HepG2 (cell line): ENCODE results near the gene UBE2H. TPM values are rescaled to one million over a fixed set of nuclear protein-coding genes. Genes with fewer than 3 reads are reported as not detected.
A peak's percentile ranks its signal among the peaks of the same experiment; 100 is the strongest.
"Not testable (repeated sequence)": the region's sequence is repeated elsewhere in the genome, so short reads cannot be mapped to it uniquely, and the experiment has no call there.

Source experiments
- ATAC-seq: fragments of 200-7000 bp; cut with Tn5 transposase; 3 replicates; pipeline ENCODE4 v1.9.1; 2020; ENCODE audit warnings: mild to moderate bottlenecking, moderate library complexity
- BruUV-seq: library from RNA; stranded (reverse); fragments of 400-500 nt; replicated peaks from 2 replicates; lab custom pipeline; 2021; lab: Mats Ljungman, UMichigan
- CTCF ChIA-PET: fragments of 300-600 bp; formaldehyde crosslinking; extraction: SDS; loops from one replicate; lab custom pipeline; 2021; ENCODE audit warnings: low total read pairs, inconsistent platforms, low intra/inter-chr PET ratio; lab: Yijun Ruan, JAX
- POLR2A ChIA-PET: fragments of 350-600 bp; sonication (Branson Sonifier 250); formaldehyde crosslinking; loops from one replicate; lab custom pipeline; 2020; ENCODE audit warnings: antibody characterized with exemption, inconsistent platforms; lab: Yijun Ruan, JAX
- DNase-seq: peaks from one replicate; pipeline ENCODE4 v3.0.0-alpha.2; 2015; ENCODE audit warnings: low spot score
- FAIRE-seq: peaks from 3 replicates; lab custom pipeline; 2011; peaks lifted over from hg19 to GRCh38; lab: Jason Lieb, UNC
- H2AFZ ChIP-seq: one replicate; pipeline ENCODE4 v1.6.1; 2011; ENCODE audit warnings: low read length, inconsistent platforms
- H3K27ac ChIP-seq: fragments of 300-600 bp; 3 replicates; pipeline ENCODE4 v1.8.0; 2011; ENCODE audit warnings: mixed run types, mild to moderate bottlenecking, mixed read lengths, low read length, inconsistent platforms; ENCODE audit not compliant: insufficient read depth; ENCODE audit errors: extremely low read length
- H3K27me3 ChIP-seq, 2 experiments: fragments of 200-600 bp in 1 of 2; 2 replicates in 1 of 2; 3 replicates in 1 of 2; pipeline versions ENCODE4 v1.6.0 to v1.8.0; 2011; ENCODE audit warnings: low read length in 2 of 2, mild to moderate bottlenecking in 2 of 2, moderate library complexity in 2 of 2, inconsistent platforms in 1 of 2; ENCODE audit not compliant: insufficient read depth in 2 of 2, control insufficient read depth in 1 of 2
- H3K36me3 ChIP-seq, 2 experiments: fragments of 200-600 bp in 1 of 2; replicated peaks in 1 of 2; 2 replicates in 1 of 2; 3 replicates in 1 of 2; pipeline versions ENCODE4 v1.5.1 to v1.8.0; 2011; ENCODE audit warnings: low read length in 2 of 2, inconsistent platforms in 1 of 2; ENCODE audit not compliant: insufficient read depth in 2 of 2, control insufficient read depth in 1 of 2
- H3K4me1 ChIP-seq: 2 replicates; pipeline ENCODE4 v1.5.1; 2012; ENCODE audit warnings: low read length, inconsistent platforms; ENCODE audit not compliant: insufficient read depth
- H3K4me2 ChIP-seq: 2 replicates; pipeline ENCODE4 v1.6.0; 2011; ENCODE audit warnings: low read depth, low read length, inconsistent platforms
- H3K4me3 ChIP-seq, 3 experiments: fragments of 200-600 bp in 1 of 3; sonication (generic), shearing (Covaris generic) in 1 of 3; replicated peaks in 1 of 3; 2 replicates each; pipeline ENCODE4 v1.5.1; 2011 to 2016; ENCODE audit warnings: low read length in 3 of 3, inconsistent platforms in 2 of 3, low read depth in 2 of 3, mild to moderate bottlenecking in 2 of 3, control low read depth in 1 of 3, mixed read lengths in 1 of 3; ENCODE audit not compliant: insufficient read depth in 1 of 3
- H3K79me2 ChIP-seq: one replicate; pipeline ENCODE4 v1.6.1; 2011; ENCODE audit warnings: low read length, inconsistent platforms; ENCODE audit not compliant: insufficient read depth
- H3K9ac ChIP-seq: 2 replicates; pipeline ENCODE4 v1.6.0; 2011; ENCODE audit warnings: mild to moderate bottlenecking, low read depth, low read length, inconsistent platforms; ENCODE audit not compliant: insufficient read depth
- H3K9me3 ChIP-seq: 2 replicates; pipeline ENCODE4 v1.5.1; 2012; ENCODE audit warnings: mild to moderate bottlenecking, low read length
- H4K20me1 ChIP-seq: 2 replicates; pipeline ENCODE4 v1.6.0; 2011; ENCODE audit warnings: inconsistent platforms, mild to moderate bottlenecking, low read length, moderate library complexity; ENCODE audit not compliant: insufficient read depth
- AKAP8 ChIP-seq: sonication (generic); formaldehyde crosslinking; IDR thresholded peaks from 2 replicates; pipeline ENCODE4 v1.5.1; 2020; ENCODE audit warnings: mild to moderate bottlenecking, missing genetic modification reagents
- ARNT2 ChIP-seq: sonication (generic); formaldehyde crosslinking; IDR thresholded peaks from 2 replicates; pipeline ENCODE4 v1.8.0; 2022; ENCODE audit warnings: mild to moderate bottlenecking, low read depth, missing genetic modification reagents, moderate library complexity
- ASH2L ChIP-seq: fragments of 300-600, 200-600 bp; sonication (generic); IDR thresholded peaks from 2 replicates; pipeline ENCODE4 v1.7.0; 2017; ENCODE audit warnings: low read depth, mild to moderate bottlenecking, moderate library complexity, mixed read lengths, low read length; ENCODE audit not compliant: insufficient read length
- BATF2 ChIP-seq: sonication (generic); formaldehyde crosslinking; IDR thresholded peaks from 2 replicates; pipeline ENCODE4 v1.8.0; 2022; ENCODE audit warnings: mild to moderate bottlenecking, missing genetic modification reagents, moderate library complexity
- BCL3 ChIP-seq: sonication (generic); formaldehyde crosslinking; IDR thresholded peaks from 2 replicates; pipeline ENCODE4 v1.5.1; 2020; ENCODE audit warnings: mild to moderate bottlenecking, missing genetic modification reagents, moderate library complexity
- BCL6 ChIP-seq: IDR thresholded peaks from 2 replicates; pipeline ENCODE4 v1.6.1; 2016; ENCODE audit warnings: missing genetic modification reagents, missing compliant biosample characterization
- CREB1 ChIP-seq, 2 experiments: fragments of 450-650 bp in 1 of 2; IDR thresholded peaks; 2 replicates each; pipeline ENCODE4 v1.6.1; 2016 to 2017; ENCODE audit warnings: control low read depth in 1 of 2, mild to moderate bottlenecking in 1 of 2, missing compliant biosample characterization in 1 of 2, missing genetic modification characterization in 1 of 2
- KLF13 ChIP-seq: sonication (generic); formaldehyde crosslinking; IDR thresholded peaks from 2 replicates; pipeline ENCODE4 v1.4.0; 2020; ENCODE audit warnings: mild to moderate bottlenecking, missing genetic modification reagents
- LCORL ChIP-seq, 2 experiments: fragments of 450-650 bp in 1 of 2; sonication (generic) in 1 of 2; formaldehyde crosslinking in 1 of 2; IDR thresholded peaks; 2 replicates each; pipeline versions ENCODE4 v1.5.0 to v1.6.1; 2017 to 2020; ENCODE audit warnings: antibody characterized with exemption in 1 of 2, missing genetic modification reagents in 1 of 2
- RAD21 ChIP-seq: fragments of 450-650 bp; formaldehyde crosslinking; IDR thresholded peaks from 2 replicates; pipeline ENCODE4 v1.5.0; 2020; ENCODE audit warnings: mild to moderate bottlenecking
- RORA ChIP-seq: sonication (generic); formaldehyde crosslinking; IDR thresholded peaks from 2 replicates; pipeline ENCODE4 v1.5.0; 2020; ENCODE audit warnings: mild to moderate bottlenecking, missing genetic modification reagents, moderate library complexity
- SALL2 ChIP-seq: sonication (generic); formaldehyde crosslinking; IDR thresholded peaks from 2 replicates; pipeline ENCODE4 v1.8.1; 2023; ENCODE audit warnings: mild to moderate bottlenecking, missing genetic modification reagents, inconsistent platforms
- SNAPC5 ChIP-seq: sonication (generic); formaldehyde crosslinking; IDR thresholded peaks from 2 replicates; pipeline ENCODE4 v1.8.1; 2023; ENCODE audit warnings: mild to moderate bottlenecking, missing genetic modification reagents, borderline replicate concordance
- ZFP36L2 ChIP-seq: sonication (generic); formaldehyde crosslinking; IDR thresholded peaks from 2 replicates; pipeline ENCODE4 v1.4.0; 2020; ENCODE audit warnings: missing genetic modification reagents
- ZNF441 ChIP-seq: sonication (generic); formaldehyde crosslinking; IDR thresholded peaks from 2 replicates; pipeline ENCODE4 v1.7.0; 2021; ENCODE audit warnings: missing genetic modification reagents, borderline replicate concordance
- ZNF446 ChIP-seq: sonication (generic); formaldehyde crosslinking; IDR thresholded peaks from 2 replicates; pipeline ENCODE4 v1.5.0; 2020; ENCODE audit warnings: mild to moderate bottlenecking, missing genetic modification reagents
- ZNF562 ChIP-seq: sonication (generic); formaldehyde crosslinking; IDR thresholded peaks from 2 replicates; pipeline ENCODE4 v1.8.0; 2022; ENCODE audit warnings: missing genetic modification reagents, borderline replicate concordance
- ZNF652 ChIP-seq: IDR thresholded peaks from 2 replicates; pipeline ENCODE4 v1.6.1; 2016; ENCODE audit warnings: low read depth, borderline replicate concordance
- ZNF816 ChIP-seq: sonication (generic); formaldehyde crosslinking; IDR thresholded peaks from 2 replicates; pipeline ENCODE4 v1.8.0; 2022; ENCODE audit warnings: missing genetic modification reagents, mild to moderate bottlenecking, borderline replicate concordance
- WGBS: methylation state at CpG from one replicate; pipeline ENCODE4 v1.1.6; 2017; ENCODE audit warnings: low lambda C conversion rate; 5-methylcytosine and 5-hydroxymethylcytosine counted together
- in situ Hi-C: cut with HindIII; loops from 2 replicates; pipeline ENCODE4 v1.10.0; 2017; ENCODE audit warnings: low pct_unique_long_range_greater_than_20kb; ENCODE audit not compliant: extremely low pct_ligation_motif_present
- intact Hi-C: fragments of 100-400 bp; cut with micrococcal nuclease; formaldehyde crosslinking; loops from one replicate; pipeline ENCODE4 v1.10.0; 2022; ENCODE audit not compliant: unreplicated experiment
- polyA plus RNA-seq, 8 experiments: library from polyadenylated mRNA; depleted of rRNA in 3 of 8; stranded (reverse) in 7 of 8; unstranded in 1 of 8; fragments of >200 nt; fragmentation: Illumina TruSeq in 4 of 8; extraction: Trizol in 4 of 8; gene quantifications; 2 replicates each; pipeline versions ENCODE4 v1.2.1 to v1.2.3, GENCODE V29; 2011 to 2016; ENCODE audit warnings: low read depth in 4 of 8, missing spikeins in 1 of 8, mixed read lengths in 1 of 8; ENCODE audit not compliant: insufficient read depth in 1 of 8
- total RNA-seq, 5 experiments: library from RNA; depleted of rRNA; stranded (reverse); fragments of >200 nt; fragmentation: Illumina TruSeq; extraction: Trizol; gene quantifications; 2 replicates each; pipeline ENCODE4 v1.2.3, GENCODE V29; 2016; ENCODE audit warnings: low read depth in 1 of 5

The UBE2H gene
- total and polyA plus RNA-seq, 2 of the 13 experiments (the other 11 are each of a cell fraction or from before 2014, with no cell fraction given) = 15.5 to 40.1 TPM

- TF ChIP-seq AKAP8 (CRISPR knock-in tag) = no peak
- no peak for TF ChIP-seq LCORL (IDR thresholded peaks at IDR 0.05)
- no peak for TF ChIP-seq LCORL (CRISPR knock-in tag; IDR thresholded peaks at IDR 0.05)
- no peak for TF ChIP-seq RORA (CRISPR knock-in tag)
- no peak for TF ChIP-seq ZNF816 (CRISPR knock-in tag)
- no peak for TF ChIP-seq CREB1 (IDR thresholded peaks at IDR 0.05)
- no peak for TF ChIP-seq CREB1 (CRISPR knock-in tag; IDR thresholded peaks at IDR 0.05)
- no peak for TF ChIP-seq ARNT2 (CRISPR knock-in tag)
- no peak for TF ChIP-seq ZNF562 (CRISPR knock-in tag)
- TF ChIP-seq ZNF441 (CRISPR knock-in tag) = no peak
- no peak for TF ChIP-seq KLF13 (CRISPR knock-in tag)
- TF ChIP-seq BCL6 (CRISPR knock-in tag) = peak; percentile 51; the same call in 1 of the 2 replicates
- no peak for TF ChIP-seq SALL2 (CRISPR knock-in tag)
- no peak for TF ChIP-seq SNAPC5
- no peak for TF ChIP-seq RAD21
- peak; percentile 67; the same call in 1 of the 2 replicates for TF ChIP-seq ZNF652 (CRISPR knock-in tag)
- no peak for TF ChIP-seq ASH2L
- TF ChIP-seq ZFP36L2 = no peak
- TF ChIP-seq ZNF446 (CRISPR knock-in tag) = no peak
- no peak for TF ChIP-seq BATF2 (CRISPR knock-in tag)
- TF ChIP-seq BCL3 (CRISPR knock-in tag) = no peak
Measured at GRCh38 chr7:129968592-129969383, 16.0 kb upstream of the UBE2H start (continued).

GRCh38 chr7:129960204-129960475 is 7.4 kb upstream of the UBE2H start:
- H3K27me3 ChIP-seq, CTCF ChIA-PET, FAIRE-seq, H3K4me3 ChIP-seq, H3K9me3 ChIP-seq, H3K4me2 ChIP-seq, H3K9ac ChIP-seq, in situ Hi-C loops, H3K36me3 ChIP-seq, BruUV-seq, H4K20me1 ChIP-seq, H3K27ac ChIP-seq, DNase-seq, H3K79me2 ChIP-seq, intact Hi-C loops, ATAC-seq, H2AFZ ChIP-seq: not testable (repeated sequence)
- 68% methylated on average over 4 of the region's 4 CpGs for WGBS
- peaks cover 25% of the 10 kb centered on the region for H3K4me1 ChIP-seq
- POLR2A ChIA-PET = interaction anchor here (3.0 kb wide), 1 partner anchor 10 kb away, joined by 28 read pairs; no protein-coding TSS in a partner anchor
